Measurements from ENCODE around the gene ACOXL.

Gene ACOXL

GRCh38 chr2:110883406-110883805 lies 151.0 kb downstream of the ACOXL start:
- no peak overlapping the region for H2BK5ac ChIP-seq (ENCODE audit: low read depth, low read length, poor library complexity)
- H3K4me3 ChIP-seq (ENCODE audit: low read depth, low read length) = no peak overlapping the region
- H3K79me1 ChIP-seq (ENCODE audit: low read length) = no peaks in the 10 kb centered on the region
- H3K27me3 ChIP-seq (ENCODE audit: insufficient read depth, low read length) = no peaks in the 10 kb centered on the region
- no peak overlapping the region for H3K14ac ChIP-seq (ENCODE audit: low read length)
- H3K4me1 ChIP-seq (ENCODE audit: control insufficient read depth in 1 of 2, insufficient read depth in 2 of 2, low read length in 2 of 2) = no peaks in the 10 kb centered on the region
- no peak overlapping the region for H3K27ac ChIP-seq (ENCODE audit: low read depth, low read length)
- peak in 1 of 2 donors; percentile 61 for DNase-seq
- H4K12ac ChIP-seq (ENCODE audit: low read depth, low read length) = no peak overlapping the region
- no peaks in the 10 kb centered on the region for H3K36me3 ChIP-seq (ENCODE audit: control insufficient read depth in 1 of 2, insufficient read depth in 2 of 2, low read length in 2 of 2)
- no peaks in the 10 kb centered on the region for H3K79me2 ChIP-seq (ENCODE audit: control insufficient read depth, insufficient read depth, low read length, poor library complexity)
- H3K18ac ChIP-seq (ENCODE audit: low read length) = no peak overlapping the region
- no peak overlapping the region for H2BK120ac ChIP-seq (ENCODE audit: insufficient read depth, low read length, poor library complexity)
- H3K4me2 ChIP-seq (ENCODE audit: low read length) = no peak overlapping the region
- H3K23ac ChIP-seq (ENCODE audit: low read length) = no peak overlapping the region
- H4K8ac ChIP-seq (ENCODE audit: low read depth, low read length) = no peak overlapping the region
- no peak overlapping the region for H3K9ac ChIP-seq (ENCODE audit: low read length)
- no peak overlapping the region for H2AK5ac ChIP-seq (ENCODE audit: low read length)
- no peak overlapping the region for H2AFZ ChIP-seq (ENCODE audit: insufficient read depth, low read length, poor library complexity)
- no peak overlapping the region for H3K4ac ChIP-seq (ENCODE audit: low read depth, low read length)
- H4K91ac ChIP-seq (ENCODE audit: low read depth, low read length) = no peak overlapping the region
- no peaks in the 10 kb centered on the region for H3K9me3 ChIP-seq (ENCODE audit: insufficient read depth, low read depth, low read length)
- WGBS (ENCODE audit: extremely low coverage, insufficient coverage, insufficient read length) = no CpG with 5 or more reads among the region's 1 CpG
- no peak overlapping the region for H2BK12ac ChIP-seq (ENCODE audit: low read length)

DNA sequence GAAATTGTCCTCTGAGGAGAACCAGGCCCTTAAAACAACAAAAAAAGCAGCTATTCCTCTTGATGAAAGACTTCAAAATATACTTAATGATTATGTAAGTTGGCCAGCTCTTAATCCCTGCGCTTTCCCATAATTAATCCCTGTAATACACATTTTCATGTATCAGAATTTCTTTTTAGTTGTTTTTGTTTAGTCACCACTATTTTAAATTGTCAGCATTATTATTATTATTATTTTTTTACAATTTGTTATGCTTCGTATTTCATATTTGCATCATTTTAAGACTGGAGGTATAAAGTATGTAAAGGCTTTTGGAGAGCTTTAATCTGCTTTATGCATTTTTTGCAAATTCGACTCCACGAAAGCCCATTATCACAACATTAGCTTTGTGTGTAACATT lies 152.9 kb downstream of the ACOXL start:
- Histone ChIP-seq H3K4ac (ENCODE audit: low read depth, low read length) (no peak overlapping the region), H4K8ac (ENCODE audit: low read depth, low read length) (no peak overlapping the region), H3K23ac (ENCODE audit: low read length) (no peak overlapping the region), H3K27me3 (ENCODE audit: insufficient read depth, low read length) (no peaks in the 10 kb centered on the region), H2BK12ac (ENCODE audit: low read length) (no peak overlapping the region), H3K9me3 (ENCODE audit: insufficient read depth, low read depth, low read length) (no peaks in the 10 kb centered on the region), H3K36me3 (ENCODE audit: control insufficient read depth in 1 of 2, insufficient read depth in 2 of 2, low read length in 2 of 2) (no peaks in the 10 kb centered on the region), H3K27ac (ENCODE audit: low read depth, low read length) (no peak overlapping the region), H3K14ac (ENCODE audit: low read length) (no peak overlapping the region), H4K12ac (ENCODE audit: low read depth, low read length) (no peak overlapping the region), H3K79me2 (ENCODE audit: control insufficient read depth, insufficient read depth, low read length, poor library complexity) (no peaks in the 10 kb centered on the region), H3K4me2 (ENCODE audit: low read length) (no peak overlapping the region), H2BK5ac (ENCODE audit: low read depth, low read length, poor library complexity) (no peak overlapping the region), H3K4me1 (ENCODE audit: control insufficient read depth in 1 of 2, insufficient read depth in 2 of 2, low read length in 2 of 2) (no peaks in the 10 kb centered on the region), H3K9ac (ENCODE audit: low read length) (no peak overlapping the region), H2BK120ac (ENCODE audit: insufficient read depth, low read length, poor library complexity) (no peak overlapping the region), H2AFZ (ENCODE audit: insufficient read depth, low read length, poor library complexity) (no peak overlapping the region), H2AK5ac (ENCODE audit: low read length) (no peak overlapping the region), H3K79me1 (ENCODE audit: low read length) (no peaks in the 10 kb centered on the region), H3K18ac (ENCODE audit: low read length) (no peak overlapping the region), H3K4me3 (ENCODE audit: low read depth, low read length) (no peak overlapping the region), H4K91ac (ENCODE audit: low read depth, low read length) (no peak overlapping the region)
- WGBS (ENCODE audit: extremely low coverage, insufficient coverage, insufficient read length) = no CpG with 5 or more reads among the region's 4 CpGs
- DNase-seq = no peak

DNA sequence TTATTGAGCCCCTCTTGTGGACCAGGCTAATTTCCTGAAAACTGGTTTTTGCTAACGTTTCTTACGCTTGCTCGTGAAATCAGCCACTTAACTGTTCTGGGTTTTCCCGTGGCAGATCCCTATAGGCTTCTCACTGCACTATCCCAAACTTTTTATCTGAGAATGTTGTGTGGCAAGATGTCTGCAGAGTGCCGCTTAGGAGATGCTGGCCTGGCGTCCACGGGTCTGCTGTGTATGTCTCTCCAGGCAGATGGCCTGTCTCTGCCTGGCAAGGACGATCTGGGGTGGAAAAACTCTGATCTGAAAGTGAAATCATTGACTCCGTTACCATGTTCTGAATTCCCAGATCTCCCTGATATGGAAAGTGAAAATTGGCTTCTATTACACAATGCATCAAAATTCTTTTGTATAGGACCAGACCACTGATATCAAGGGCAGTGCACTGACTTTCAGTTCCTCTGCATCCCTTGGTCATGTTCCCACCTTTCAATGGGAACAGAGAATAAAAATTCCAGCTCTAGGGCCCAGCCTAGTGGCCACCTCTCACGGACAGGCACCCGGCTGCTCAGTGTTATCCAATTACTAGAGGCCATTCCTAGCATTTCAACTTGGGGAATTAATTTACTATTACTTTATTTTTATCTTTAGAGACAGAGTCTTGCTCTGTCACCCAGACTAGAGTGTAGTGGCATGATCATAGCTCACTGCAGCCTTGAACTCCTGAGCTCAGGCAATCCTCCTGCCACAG lies 154.6 kb downstream of the ACOXL start:
- no peak overlapping the region for H2BK12ac ChIP-seq (ENCODE audit: low read length)
- H4K91ac ChIP-seq (ENCODE audit: low read depth, low read length) = no peak overlapping the region
- H4K8ac ChIP-seq (ENCODE audit: low read depth, low read length) = no peak overlapping the region
- no peak overlapping the region for H2BK5ac ChIP-seq (ENCODE audit: low read depth, low read length, poor library complexity)
- H2AK5ac ChIP-seq (ENCODE audit: low read length) = no peak overlapping the region
- no peak overlapping the region for H3K23ac ChIP-seq (ENCODE audit: low read length)
- H2AFZ ChIP-seq (ENCODE audit: insufficient read depth, low read length, poor library complexity) = no peak overlapping the region
- H3K4me3 ChIP-seq (ENCODE audit: low read depth, low read length) = no peak overlapping the region
- no peak overlapping the region for H3K18ac ChIP-seq (ENCODE audit: low read length)
- no peak overlapping the region for H4K12ac ChIP-seq (ENCODE audit: low read depth, low read length)
- no peaks in the 10 kb centered on the region for H3K36me3 ChIP-seq (ENCODE audit: control insufficient read depth in 1 of 2, insufficient read depth in 2 of 2, low read length in 2 of 2)
- WGBS (ENCODE audit: extremely low coverage, insufficient coverage, insufficient read length) = no CpG with 5 or more reads among the region's 11 CpGs
- H2BK120ac ChIP-seq (ENCODE audit: insufficient read depth, low read length, poor library complexity) = no peak overlapping the region
- no peaks in the 10 kb centered on the region for H3K79me1 ChIP-seq (ENCODE audit: low read length)
- H3K27ac ChIP-seq (ENCODE audit: low read depth, low read length) = no peak overlapping the region
- no peaks in the 10 kb centered on the region for H3K27me3 ChIP-seq (ENCODE audit: insufficient read depth, low read length)
- DNase-seq = peak in 1 of 2 donors; percentile 43
- H3K9me3 ChIP-seq (ENCODE audit: insufficient read depth, low read depth, low read length) = no peaks in the 10 kb centered on the region
- no peak overlapping the region for H3K4me2 ChIP-seq (ENCODE audit: low read length)
- H3K4ac ChIP-seq (ENCODE audit: low read depth, low read length) = no peak overlapping the region
- no peak overlapping the region for H3K14ac ChIP-seq (ENCODE audit: low read length)
- no peaks in the 10 kb centered on the region for H3K79me2 ChIP-seq (ENCODE audit: control insufficient read depth, insufficient read depth, low read length, poor library complexity)
- H3K4me1 ChIP-seq (ENCODE audit: control insufficient read depth in 1 of 2, insufficient read depth in 2 of 2, low read length in 2 of 2) = no peaks in the 10 kb centered on the region
- no peak overlapping the region for H3K9ac ChIP-seq (ENCODE audit: low read length)

GRCh38 chr2:110888411-110888810 lies 156.0 kb downstream of the ACOXL start:
- Histone ChIP-seq H4K12ac (ENCODE audit: low read depth, low read length) (no peak overlapping the region), H3K27me3 (ENCODE audit: insufficient read depth, low read length) (no peaks in the 10 kb centered on the region), H3K4ac (ENCODE audit: low read depth, low read length) (no peak overlapping the region), H3K9ac (ENCODE audit: low read length) (no peak overlapping the region), H3K9me3 (ENCODE audit: insufficient read depth, low read depth, low read length) (no peaks in the 10 kb centered on the region), H2AK5ac (ENCODE audit: low read length) (no peak overlapping the region), H3K23ac (ENCODE audit: low read length) (no peak overlapping the region), H3K79me1 (ENCODE audit: low read length) (no peaks in the 10 kb centered on the region), H3K27ac (ENCODE audit: low read depth, low read length) (no peak overlapping the region), H3K18ac (ENCODE audit: low read length) (no peak overlapping the region), H3K79me2 (ENCODE audit: control insufficient read depth, insufficient read depth, low read length, poor library complexity) (no peaks in the 10 kb centered on the region), H2AFZ (ENCODE audit: insufficient read depth, low read length, poor library complexity) (no peak overlapping the region), H3K4me2 (ENCODE audit: low read length) (no peak overlapping the region), H2BK120ac (ENCODE audit: insufficient read depth, low read length, poor library complexity) (no peak overlapping the region), H2BK12ac (ENCODE audit: low read length) (no peak overlapping the region), H4K8ac (ENCODE audit: low read depth, low read length) (no peak overlapping the region), H2BK5ac (ENCODE audit: low read depth, low read length, poor library complexity) (no peak overlapping the region), H4K91ac (ENCODE audit: low read depth, low read length) (no peak overlapping the region), H3K36me3 (ENCODE audit: control insufficient read depth in 1 of 2, insufficient read depth in 2 of 2, low read length in 2 of 2) (no peaks in the 10 kb centered on the region), H3K4me3 (ENCODE audit: low read depth, low read length) (no peak overlapping the region), H3K4me1 (ENCODE audit: control insufficient read depth in 1 of 2, insufficient read depth in 2 of 2, low read length in 2 of 2) (no peaks in the 10 kb centered on the region), H3K14ac (ENCODE audit: low read length) (no peak overlapping the region)
- no CpG with 5 or more reads among the region's 2 CpGs for WGBS (ENCODE audit: extremely low coverage, insufficient coverage, insufficient read length)
- no peak for DNase-seq
